Esophagus muscularis mucosa (tissue), 4 donors: ENCODE data around the gene POU2AF3.

ENCODE experiments used
- CTCF ChIP-seq, 3 experiments: fragments of 200-600 bp in 2 of 3; fragments of 450-650 bp in 1 of 3; sonication (generic) in 2 of 3; IDR thresholded peaks; one replicate each; pipeline ENCODE4 v1.5.1; 2017 to 2019; ENCODE audit warnings: antibody characterized with exemption in 3 of 3, mild to moderate bottlenecking in 2 of 3, moderate library complexity in 1 of 3
- EP300 ChIP-seq: sonication (generic); formaldehyde crosslinking; IDR thresholded peaks from one replicate; pipeline ENCODE4 v1.6.1; 2017; ENCODE audit warnings: antibody characterized with exemption
- POLR2A ChIP-seq: fragments of 450-650 bp; IDR thresholded peaks from one replicate; pipeline ENCODE4 v1.6.1; 2017; ENCODE audit warnings: antibody characterized with exemption, moderate library complexity, mild to moderate bottlenecking, low read depth
- POLR2AphosphoS5 ChIP-seq, 2 donors: sonication (generic); formaldehyde crosslinking; IDR thresholded peaks; one replicate each; pipeline ENCODE4 v1.6.1; 2017; ENCODE audit warnings: antibody characterized with exemption in 2 of 2

- no peak for TF ChIP-seq EP300
- TF ChIP-seq POLR2A, result no peak
- TF ChIP-seq CTCF (IDR thresholded peaks at IDR 0.05), result no peak
- no peak for TF ChIP-seq POLR2AphosphoS5 (IDR thresholded peaks at IDR 0.05)
Observed at GRCh38 chr11:111253630-111254029, 44.7 kb upstream of the POU2AF3 start.
